Omental fat pad (tissue), 4 donors: ENCODE data around the gene CADM1. TPM values are rescaled to one million over a fixed set of nuclear protein-coding genes. Genes with fewer than 3 reads are reported as not detected.

Experiments used
- ATAC-seq: fragments of 150-250 bp; one replicate; pipeline ENCODE4 v1.9.1; 2016; ENCODE audit warnings: mild to moderate bottlenecking, moderate library complexity; ENCODE audit not compliant: low FRiP score
- DNase-seq: peaks from one replicate; pipeline ENCODE4 v3.0.0-alpha.2; 2019; ENCODE audit warnings: low spot score
- CTCF ChIP-seq, 3 donors: fragments of 450-650 bp; IDR thresholded peaks; one replicate each; pipeline ENCODE4 v1.5.1; 2016 to 2017; ENCODE audit warnings: antibody characterized with exemption in 3 of 3, mild to moderate bottlenecking in 3 of 3, moderate library complexity in 2 of 3
- total RNA-seq, 4 donors: library from RNA; depleted of rRNA; stranded (reverse); fragments of >200 nt; gene quantifications; one replicate each; pipeline ENCODE4 v1.1.0, GENCODE V29; 2016

CADM1 gene
- total RNA-seq, 4 donors from 2014 or later: 5.8 to 27.9 (median 14.9) TPM

- no peak for DNase-seq
- no peak for ATAC-seq
- TF ChIP-seq CTCF (IDR thresholded peaks at IDR 0.05): no peak
Observed at GRCh38 chr11:115181538-115181937, 322.7 kb downstream of the CADM1 start.

GRCh38 chr11:115180272-115180671, 323.9 kb downstream of the CADM1 start:
- no peak for ATAC-seq
- no peak for TF ChIP-seq CTCF (IDR thresholded peaks at IDR 0.05)
- no peak for DNase-seq

DNA sequence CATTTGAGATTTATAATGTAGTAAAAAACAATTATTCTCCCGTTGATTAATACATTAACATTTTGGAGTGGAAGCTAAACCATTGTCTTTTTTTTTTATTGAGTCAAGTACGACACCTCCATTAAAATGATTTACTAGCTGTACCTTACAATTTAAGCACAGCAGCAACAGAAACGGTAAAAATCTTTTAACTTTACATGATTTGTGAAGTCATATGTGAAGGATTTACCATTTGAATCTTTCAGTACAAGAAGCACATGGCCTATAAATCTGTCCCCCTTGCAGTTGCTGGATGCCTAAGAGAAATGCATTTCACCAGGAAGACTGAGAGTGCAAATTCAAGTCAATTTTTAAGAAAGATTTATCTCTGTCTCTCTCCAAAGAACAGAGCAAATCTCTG, 324.6 kb downstream of the CADM1 start:
- ATAC-seq (no peak), DNase-seq (no peak)
- TF ChIP-seq CTCF (IDR thresholded peaks at IDR 0.05): no peak

GRCh38 chr11:115178705-115179104, 325.5 kb downstream of the CADM1 start:
- TF ChIP-seq CTCF (IDR thresholded peaks at IDR 0.05): no peak
- DNase-seq: no peak
- ATAC-seq: no peak

GRCh38 chr11:115173136-115173535, 331.1 kb downstream of the CADM1 start:
- DNase-seq: no peak
- no peak for TF ChIP-seq CTCF (IDR thresholded peaks at IDR 0.05)
- ATAC-seq: no peak

GRCh38 chr11:115170133-115170815, 333.9 kb downstream of the CADM1 start:
- ATAC-seq (no peak), DNase-seq (no peak)
- no peak for TF ChIP-seq CTCF (IDR thresholded peaks at IDR 0.05)

DNA sequence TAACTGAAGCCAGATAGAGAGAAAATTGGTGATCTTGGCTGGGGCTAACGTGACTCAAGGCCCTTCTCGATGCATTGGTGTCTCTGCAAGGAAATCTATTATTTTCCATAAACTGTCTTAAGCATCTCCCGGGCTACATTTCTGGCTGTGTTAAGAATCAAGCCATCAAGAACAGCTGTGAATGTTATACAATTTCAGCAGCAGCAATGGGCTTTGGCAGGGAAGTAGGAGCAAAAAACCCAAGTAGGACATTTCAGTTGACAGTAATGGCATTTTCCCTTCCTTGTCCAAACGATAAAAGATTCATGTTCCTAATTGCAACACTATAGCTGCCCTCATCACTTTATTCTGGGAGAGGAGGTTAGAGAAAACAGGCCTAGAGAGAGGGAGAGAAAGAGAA, 335.0 kb downstream of the CADM1 start:
- no peak for TF ChIP-seq CTCF (IDR thresholded peaks at IDR 0.05)

More for the DNA sequence above, 335.0 kb downstream of the CADM1 start:
- DNase-seq (no peak), ATAC-seq (no peak)
